SIG-M5 (cell line): Measurements from ENCODE around the gene LCE3B.

ENCODE experiments used
- DNase-seq: peaks from one replicate; lab custom pipeline; 2025; lab: John Stamatoyannopoulos, UW

The LCE3B gene

GRCh38 chr1:152658649-152659048 lies 45.0 kb downstream of the LCE3B start:
- no peak for DNase-seq

- no peak for DNase-seq
These were observed 49.5 kb downstream of the LCE3B start, which contains the start of gene LCE2D for GRCh38 chr1:152663098-152663497. TSS of gene LCE2D (plus strand) at chr1:152663380. CDS start at chr1:152664106, 726 bp downstream.
